Measurements from ENCODE around the gene COLQ.
A peak's percentile ranks its signal among the peaks of the same experiment; 100 is the strongest.

COLQ gene

GRCh38 chr3:15451216-15452113, 70.0 kb downstream of the COLQ start:
- no peak overlapping the region for H2AFZ ChIP-seq (ENCODE audit: low read depth, low read length)
- ATAC-seq (ENCODE audit: insufficient read depth, low read depth) (no peak), DNase-seq (no peak)
- H3K27me3 ChIP-seq (ENCODE audit: insufficient read depth, low read length, poor library complexity), result no peaks in the 10 kb centered on the region
- TF ChIP-seq EZH2 (IDR thresholded peaks at IDR 0.05; ENCODE audit: borderline replicate concordance, low read depth, low read length, severe bottlenecking), result no peak
- no peak for TF ChIP-seq CTCF (IDR thresholded peaks at IDR 0.05; ENCODE audit: borderline replicate concordance, extremely low read depth, low read length, poor library complexity, severe bottlenecking)
- H3K4me2 ChIP-seq (ENCODE audit: insufficient read depth, low read length), result no peak overlapping the region
- no peaks in the 10 kb centered on the region for H3K9me3 ChIP-seq (ENCODE audit: insufficient read depth, low read length, severe bottlenecking)
- no peaks in the 10 kb centered on the region for H3K79me2 ChIP-seq (ENCODE audit: insufficient read depth, low read length)
- H3K4me1 ChIP-seq (ENCODE audit: insufficient read depth, low read length), result no peaks in the 10 kb centered on the region
- H3K4me3 ChIP-seq (ENCODE audit: low read depth in 1 of 2, low read length in 2 of 2), result no peak overlapping the region
- H3K9ac ChIP-seq (ENCODE audit: low read depth, low read length), result no peak overlapping the region
- H3K27ac ChIP-seq (ENCODE audit: low read length), result no peak overlapping the region
- no peaks in the 10 kb centered on the region for H4K20me1 ChIP-seq (ENCODE audit: insufficient read depth, low read length)
- no peaks in the 10 kb centered on the region for H3K36me3 ChIP-seq (ENCODE audit: insufficient read depth, low read length)

- H4K20me1 ChIP-seq (ENCODE audit: insufficient read depth, low read length), result no peaks in the 10 kb centered on the region
- no peaks in the 10 kb centered on the region for H3K79me2 ChIP-seq (ENCODE audit: insufficient read depth, low read length)
- H3K9me3 ChIP-seq (ENCODE audit: insufficient read depth, low read length, severe bottlenecking), result no peaks in the 10 kb centered on the region
- H3K36me3 ChIP-seq (ENCODE audit: insufficient read depth, low read length), result no peaks in the 10 kb centered on the region
- no peak overlapping the region for H2AFZ ChIP-seq (ENCODE audit: low read depth, low read length)
- no peaks in the 10 kb centered on the region for H3K27me3 ChIP-seq (ENCODE audit: insufficient read depth, low read length, poor library complexity)
- no peak overlapping the region for H3K4me3 ChIP-seq (ENCODE audit: low read depth in 1 of 2, low read length in 2 of 2)
- TF ChIP-seq CTCF (IDR thresholded peaks at IDR 0.05; ENCODE audit: borderline replicate concordance, extremely low read depth, low read length, poor library complexity, severe bottlenecking) (no peak), EZH2 (IDR thresholded peaks at IDR 0.05; ENCODE audit: borderline replicate concordance, low read depth, low read length, severe bottlenecking) (no peak)
- H3K27ac ChIP-seq (ENCODE audit: low read length), result no peak overlapping the region
- H3K4me2 ChIP-seq (ENCODE audit: insufficient read depth, low read length), result no peak overlapping the region
- DNase-seq (no peak), ATAC-seq (ENCODE audit: insufficient read depth, low read depth) (no peak)
- H3K4me1 ChIP-seq (ENCODE audit: insufficient read depth, low read length), result no peaks in the 10 kb centered on the region
- H3K9ac ChIP-seq (ENCODE audit: low read depth, low read length), result no peak overlapping the region
These were observed 70.9 kb downstream of the COLQ start for GRCh38 chr3:15450438-15451215.

DNA sequence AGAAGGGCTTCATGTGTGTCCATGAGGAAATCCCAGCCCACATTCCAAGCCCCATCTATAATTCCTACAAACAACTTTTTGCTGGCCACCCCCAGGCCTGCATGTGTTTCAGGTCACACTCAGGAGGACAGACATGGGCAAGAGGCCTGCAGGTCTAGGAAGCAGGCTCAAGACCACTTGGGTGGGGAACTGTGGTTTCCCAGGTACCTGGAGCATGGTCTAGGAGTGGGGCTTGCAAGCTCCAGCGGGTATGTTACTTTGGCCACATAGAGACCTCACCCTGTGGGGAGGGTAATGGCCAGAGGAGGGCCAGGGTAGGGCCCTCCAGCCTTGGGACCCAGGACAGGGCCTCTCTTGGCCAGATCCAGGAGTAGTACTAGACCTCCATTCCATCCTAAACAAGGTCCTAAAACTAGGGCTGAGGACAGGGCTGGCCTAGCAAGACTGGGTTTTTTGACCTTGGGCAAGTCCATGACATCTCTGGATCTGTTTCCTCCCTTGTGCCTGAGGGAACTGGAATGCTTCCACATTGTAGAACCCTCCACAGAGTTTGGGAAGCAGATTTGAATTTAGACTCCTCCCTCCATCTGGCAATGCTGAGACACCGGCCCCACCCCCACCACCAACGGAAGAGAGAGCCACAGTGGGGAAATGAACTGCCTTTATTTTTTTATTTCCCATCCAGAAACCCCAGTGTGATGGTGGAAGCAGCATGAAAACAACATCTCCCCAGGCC, 71.8 kb downstream of the COLQ start:
- H3K27me3 ChIP-seq (ENCODE audit: insufficient read depth, low read length, poor library complexity), result no peaks in the 10 kb centered on the region
- no peaks in the 10 kb centered on the region for H3K36me3 ChIP-seq (ENCODE audit: insufficient read depth, low read length)
- no peak overlapping the region for H2AFZ ChIP-seq (ENCODE audit: low read depth, low read length)
- no peak overlapping the region for H3K4me3 ChIP-seq (ENCODE audit: low read depth in 1 of 2, low read length in 2 of 2)
- H3K4me1 ChIP-seq (ENCODE audit: insufficient read depth, low read length), result no peaks in the 10 kb centered on the region
- H3K27ac ChIP-seq (ENCODE audit: low read length), result no peak overlapping the region
- TF ChIP-seq EZH2 (IDR thresholded peaks at IDR 0.05; ENCODE audit: borderline replicate concordance, low read depth, low read length, severe bottlenecking), result no peak
- TF ChIP-seq CTCF (IDR thresholded peaks at IDR 0.05; ENCODE audit: borderline replicate concordance, extremely low read depth, low read length, poor library complexity, severe bottlenecking), result no peak
- H3K9me3 ChIP-seq (ENCODE audit: insufficient read depth, low read length, severe bottlenecking), result no peaks in the 10 kb centered on the region
- H3K9ac ChIP-seq (ENCODE audit: low read depth, low read length), result no peak overlapping the region
- DNase-seq (peak; percentile 2), ATAC-seq (ENCODE audit: insufficient read depth, low read depth) (no peak)
- H3K4me2 ChIP-seq (ENCODE audit: insufficient read depth, low read length), result no peak overlapping the region
- H3K79me2 ChIP-seq (ENCODE audit: insufficient read depth, low read length), result no peaks in the 10 kb centered on the region
- H4K20me1 ChIP-seq (ENCODE audit: insufficient read depth, low read length), result no peaks in the 10 kb centered on the region
